DOHH2 (cell line): ENCODE measurements around the gene LANCL2.

ENCODE experiments used
- CTCF ChIP-seq: fragments of 200-600 bp; sonication (generic); IDR thresholded peaks from one replicate; pipeline ENCODE4 v1.5.1; 2014; ENCODE audit warnings: antibody characterized with exemption, mild to moderate bottlenecking, low read depth, low read length; ENCODE audit not compliant: poor library complexity, severe bottlenecking
- EZH2phosphoT487 ChIP-seq: fragments of 200-600 bp; sonication (generic); IDR thresholded peaks from 2 replicates; pipeline ENCODE4 v1.6.1; 2017; ENCODE audit warnings: borderline replicate concordance, mild to moderate bottlenecking, antibody characterized with exemption, low read length, moderate library complexity, mixed read lengths

- no peak for TF ChIP-seq CTCF
- TF ChIP-seq EZH2phosphoT487 = no peak
These were observed 9.1 kb downstream of the LANCL2 start for GRCh38 chr7:55374213-55374612.
